ENCODE data around the gene CMC1.

- TF ChIP-seq, protein P1, sequence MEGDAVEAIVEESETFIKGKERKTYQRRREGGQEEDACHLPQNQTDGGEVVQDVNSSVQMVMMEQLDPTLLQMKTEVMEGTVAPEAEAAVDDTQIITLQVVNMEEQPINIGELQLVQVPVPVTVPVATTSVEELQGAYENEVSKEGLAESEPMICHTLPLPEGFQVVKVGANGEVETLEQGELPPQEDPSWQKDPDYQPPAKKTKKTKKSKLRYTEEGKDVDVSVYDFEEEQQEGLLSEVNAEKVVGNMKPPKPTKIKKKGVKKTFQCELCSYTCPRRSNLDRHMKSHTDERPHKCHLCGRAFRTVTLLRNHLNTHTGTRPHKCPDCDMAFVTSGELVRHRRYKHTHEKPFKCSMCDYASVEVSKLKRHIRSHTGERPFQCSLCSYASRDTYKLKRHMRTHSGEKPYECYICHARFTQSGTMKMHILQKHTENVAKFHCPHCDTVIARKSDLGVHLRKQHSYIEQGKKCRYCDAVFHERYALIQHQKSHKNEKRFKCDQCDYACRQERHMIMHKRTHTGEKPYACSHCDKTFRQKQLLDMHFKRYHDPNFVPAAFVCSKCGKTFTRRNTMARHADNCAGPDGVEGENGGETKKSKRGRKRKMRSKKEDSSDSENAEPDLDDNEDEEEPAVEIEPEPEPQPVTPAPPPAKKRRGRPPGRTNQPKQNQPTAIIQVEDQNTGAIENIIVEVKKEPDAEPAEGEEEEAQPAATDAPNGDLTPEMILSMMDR (conservative IDR thresholded peaks at IDR 0.05; ENCODE audit: low read length): peak; percentile 36
- no peak for TF ChIP-seq EZH2phosphoT487 (IDR thresholded peaks at IDR 0.05; ENCODE audit: borderline replicate concordance)
These were observed 107.4 kb downstream of the CMC1 start, which contains the start of the genes AZI2 and ZCWPW2 for GRCh38 chr3:28348629-28349468.

Data from Loucy (cell line).